Left cardiac atrium (tissue), 4 donors: ENCODE data around the gene TSPEAR. TPM values are rescaled to one million over a fixed set of nuclear protein-coding genes. Genes with fewer than 3 reads are reported as not detected.
"Not testable (repeated sequence)": the region's sequence is repeated elsewhere in the genome, so short reads cannot be mapped to it uniquely, and the experiment has no call there.

Source experiments
- ATAC-seq, 2 donors: fragments of 200-7000 bp; cut with Tn5 transposase; one replicate each; pipeline ENCODE4 v1.9.1; 2020; ENCODE audit warnings: mild to moderate bottlenecking in 2 of 2, moderate library complexity in 2 of 2
- DNase-seq: peaks from one replicate; pipeline ENCODE4 v3.0.0-alpha.2; 2020
- intact Hi-C, 2 donors: fragments of 100-400 bp; cut with DNase I; formaldehyde crosslinking; loops; one replicate each; pipeline versions ENCODE4 v1.14.1 to v1.15.1; 2022 to 2023
- total RNA-seq, 2 donors: library from RNA; stranded (reverse); fragmentation: NEBNext Ultra II Directional; extraction: Animal tissue kit (Norgen Biotek cat#: 25700); gene quantifications; one replicate each; pipeline ENCODE4 v1.2.1, GENCODE V29; 2021
- donor health status: DM: no; HTN: yes; CAD: no.
- donor health status: DM: no; HTN: yes; CAD: no; lungs with severe emphysema.
- donor health status: DM: yes; HTN: yes; CAD: no.
- donor health status: Dilated cardiomyopathy.

The TSPEAR gene
- total RNA-seq, 2 donors from 2014 or later: 0.39 to 1.6 TPM

- intact Hi-C loops: no loop called here
- ATAC-seq (peak; percentile 89 to 98), DNase-seq (peak; percentile 61)
Observed at GRCh38 chr21:44666401-44667320, 44.7 kb downstream of the TSPEAR start, which contains the start of gene KRTAP12-2. Gene KRTAP12-2, minus strand, starts transcription at chr21:44666927. Its CDS starts 41 bp downstream, at chr21:44666886.

DNA sequence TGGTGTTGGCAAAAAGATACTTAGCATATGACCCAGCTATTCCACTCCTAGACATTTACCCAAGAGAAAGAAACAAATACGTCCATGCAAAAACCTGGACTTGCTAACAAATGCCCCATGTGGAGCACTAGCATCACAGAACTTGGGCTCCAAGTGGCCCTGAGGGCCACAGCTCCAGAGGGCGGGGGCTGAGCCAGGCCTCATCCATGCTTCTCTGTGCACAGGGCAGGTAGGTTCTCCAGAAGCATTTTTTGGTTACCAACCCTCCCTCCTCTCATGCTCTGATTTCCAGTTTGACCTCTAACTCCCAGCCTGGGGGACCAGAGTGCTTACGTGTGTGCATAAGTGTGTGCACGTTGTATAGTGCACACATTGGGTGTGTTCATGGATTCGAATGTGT, 46.7 kb downstream of the TSPEAR start:
- no peak for DNase-seq
- intact Hi-C loops: no loop called here
- ATAC-seq: no peak

DNA sequence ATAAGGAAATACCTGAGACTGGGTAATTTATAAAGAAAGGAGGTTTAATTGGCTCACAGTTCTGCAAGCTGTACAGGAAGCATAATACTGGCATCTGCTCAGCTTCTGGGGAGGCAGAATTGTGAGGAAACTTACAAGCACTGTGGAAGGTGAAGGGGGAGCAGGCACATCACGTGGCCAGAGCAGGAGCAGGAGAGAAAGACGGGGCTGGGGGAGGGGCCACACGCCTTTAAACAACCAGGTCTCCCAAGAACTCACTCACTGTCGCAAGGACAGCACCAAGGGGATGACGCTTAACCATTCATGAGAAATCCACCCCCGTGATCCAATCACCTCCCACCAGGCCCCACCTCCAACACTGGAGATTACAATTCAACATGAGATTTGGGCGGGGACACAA, 49.8 kb downstream of the TSPEAR start:
- DNase-seq, intact Hi-C loops, ATAC-seq: not testable (repeated sequence)

GRCh38 chr21:44658913-44659595, 52.3 kb downstream of the TSPEAR start:
- DNase-seq: no peak
- intact Hi-C loops: no loop called here
- no peak for ATAC-seq

GRCh38 chr21:44658541-44658910, 52.8 kb downstream of the TSPEAR start:
- no peak for ATAC-seq
- no peak for DNase-seq
- intact Hi-C loops: no loop called here

DNA sequence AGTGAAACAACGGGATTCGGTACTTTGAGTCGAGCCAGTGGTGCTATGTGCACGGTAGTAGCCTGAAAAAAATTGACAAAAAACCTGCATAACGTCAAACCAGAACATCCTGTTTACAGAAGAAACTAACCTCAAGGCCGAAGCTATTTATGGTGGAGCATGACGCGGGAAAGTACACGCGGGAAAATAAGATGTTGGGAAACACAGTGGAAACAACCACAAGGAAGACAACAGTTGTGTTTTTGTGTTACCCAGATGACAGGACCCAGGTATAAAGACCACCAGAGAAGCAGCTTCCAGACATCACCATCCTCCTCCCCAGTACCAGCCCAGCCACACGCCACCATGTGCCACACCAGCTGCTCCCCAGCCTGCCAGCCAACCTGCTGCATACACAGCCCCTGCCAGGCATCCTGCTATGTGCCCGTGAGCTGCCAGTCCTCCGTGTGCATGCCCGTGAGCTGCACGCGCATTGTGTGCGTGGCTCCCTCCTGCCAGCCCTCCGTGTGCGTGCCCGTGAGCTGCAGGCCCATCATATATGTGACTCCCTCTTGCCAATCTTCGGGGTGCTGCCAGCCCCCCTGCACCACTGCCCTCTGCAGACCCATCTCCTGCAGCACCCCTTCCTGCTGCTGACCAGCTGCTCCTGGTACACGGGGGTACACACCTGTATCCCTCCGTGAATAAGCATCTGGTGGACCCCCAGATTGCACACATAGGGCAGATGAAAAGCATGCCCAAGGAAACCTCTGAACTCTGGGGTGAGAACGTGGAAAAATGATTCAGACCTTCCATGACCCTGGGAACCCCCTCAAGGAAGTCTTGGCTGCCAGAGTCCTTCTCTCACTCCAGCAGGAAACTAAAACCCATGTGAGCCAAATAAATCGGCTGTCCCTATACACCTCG, 53.5 kb downstream of the TSPEAR start, which contains the start of gene KRTAP12-3:
TSS of gene KRTAP12-3 (plus strand) at position 298 of the 906 bp plus-strand sequence. CDS start at position 346, 48 bp downstream.
- intact Hi-C loops: no loop called here
- ATAC-seq (peak in 1 of 2 donors; percentile 58), DNase-seq (no peak)

DNA sequence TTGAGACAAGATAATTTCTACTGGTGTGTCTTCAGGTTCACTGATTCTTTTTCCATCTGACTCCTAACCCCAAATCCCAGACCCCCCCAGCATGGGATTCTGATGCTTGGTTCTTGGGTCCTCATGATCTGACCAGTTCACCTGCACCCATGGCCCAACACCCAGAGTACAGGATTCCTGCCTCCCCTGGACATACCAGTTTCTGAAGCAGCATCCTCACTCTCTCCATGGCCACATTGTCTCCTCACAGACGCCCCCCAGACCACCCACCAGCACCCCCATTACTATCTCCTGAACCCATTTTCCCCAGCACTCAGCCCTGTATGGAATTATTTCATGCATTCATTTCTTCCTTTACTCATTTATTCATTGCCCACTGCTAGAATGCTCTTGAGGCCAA, 54.5 kb downstream of the TSPEAR start:
- DNase-seq: no peak
- intact Hi-C loops: no loop called here
- ATAC-seq: no peak

GRCh38 chr21:44654576-44655175, 56.7 kb downstream of the TSPEAR start, which contains the start of gene KRTAP12-4:
Gene KRTAP12-4, minus strand, starts transcription at chr21:44654659. Its CDS starts 45 bp downstream, at chr21:44654614.
- DNase-seq (no peak), ATAC-seq (no peak)
- intact Hi-C loops: no loop called here

GRCh38 chr21:44653656-44654575, 57.5 kb downstream of the TSPEAR start:
- peak in 1 of 2 donors; percentile 34 for ATAC-seq
- intact Hi-C loops: no loop called here
- no peak for DNase-seq

- no peak for ATAC-seq
- intact Hi-C loops: no loop called here
Observed at GRCh38 chr21:44653123-44653522, 58.2 kb downstream of the TSPEAR start.

GRCh38 chr21:44650973-44651675, 60.2 kb downstream of the TSPEAR start:
- DNase-seq (no peak), ATAC-seq (no peak)
- intact Hi-C loops: no loop called here

More at GRCh38 chr21:44653123-44653522, 58.2 kb downstream of the TSPEAR start:
- DNase-seq: no peak

DNA sequence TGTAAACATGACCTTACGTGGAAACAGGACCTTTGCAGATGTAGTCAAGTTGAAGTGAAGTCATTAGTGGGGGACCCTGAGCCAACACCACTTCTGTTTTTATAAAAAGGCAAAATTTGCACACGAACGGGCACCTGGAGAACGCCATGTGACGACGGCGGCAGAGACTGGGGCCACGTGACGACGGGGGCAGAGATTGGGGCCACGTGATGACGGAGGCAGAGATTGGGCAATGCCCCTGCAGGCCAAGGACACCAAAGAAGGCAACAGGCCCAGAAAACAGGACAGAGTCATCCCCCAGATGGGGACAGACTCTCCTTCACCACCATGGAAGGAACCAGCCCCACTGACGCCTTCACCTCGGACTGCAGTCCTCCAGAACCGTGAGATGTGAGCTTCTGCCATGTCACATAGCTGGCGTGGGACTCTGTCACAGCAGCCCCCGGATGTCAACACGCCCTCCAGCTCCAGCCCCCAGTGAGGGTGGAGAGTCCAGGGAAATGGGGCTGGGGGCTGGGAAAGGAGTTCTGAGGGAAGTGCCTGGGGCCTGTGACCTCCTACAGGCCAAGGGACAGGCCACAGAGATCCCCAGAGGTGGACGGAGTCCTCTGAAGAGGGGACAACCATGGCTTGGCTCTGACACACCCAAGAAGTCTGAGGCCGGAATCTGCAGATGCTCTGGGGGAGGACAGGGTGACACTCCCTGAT, 61.0 kb downstream of the TSPEAR start:
- DNase-seq (no peak), ATAC-seq (no peak)
- intact Hi-C loops: no loop called here

DNA sequence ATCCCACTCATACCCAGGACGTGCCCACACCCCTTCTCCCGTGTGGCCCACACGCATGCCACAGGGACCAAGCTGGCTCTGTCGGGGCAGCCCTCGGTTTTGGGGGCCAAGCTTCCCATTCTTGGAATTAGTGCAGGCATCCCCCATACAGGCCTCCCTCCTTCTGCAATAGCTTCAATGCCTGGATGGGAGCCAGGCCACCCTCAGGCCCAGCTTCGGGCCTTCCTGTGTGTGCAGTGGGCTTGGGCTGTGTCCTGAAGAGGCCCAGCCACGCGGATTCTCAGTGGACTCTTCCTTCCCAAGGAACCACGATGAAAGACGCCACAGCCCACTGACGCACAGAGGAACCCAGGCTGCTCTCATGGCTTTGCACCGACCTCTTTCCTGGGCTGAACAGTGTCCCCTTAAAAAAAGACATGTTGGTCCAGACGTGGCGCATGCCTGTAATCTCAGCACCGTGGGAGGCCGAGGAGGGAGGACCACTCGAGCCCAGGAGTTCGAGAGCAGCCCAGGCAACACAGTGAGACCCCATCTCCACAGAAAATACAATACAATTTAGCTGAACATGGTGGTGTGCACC, 61.8 kb downstream of the TSPEAR start:
- intact Hi-C loops: no loop called here
- ATAC-seq: no peak
- DNase-seq: no peak

DNA sequence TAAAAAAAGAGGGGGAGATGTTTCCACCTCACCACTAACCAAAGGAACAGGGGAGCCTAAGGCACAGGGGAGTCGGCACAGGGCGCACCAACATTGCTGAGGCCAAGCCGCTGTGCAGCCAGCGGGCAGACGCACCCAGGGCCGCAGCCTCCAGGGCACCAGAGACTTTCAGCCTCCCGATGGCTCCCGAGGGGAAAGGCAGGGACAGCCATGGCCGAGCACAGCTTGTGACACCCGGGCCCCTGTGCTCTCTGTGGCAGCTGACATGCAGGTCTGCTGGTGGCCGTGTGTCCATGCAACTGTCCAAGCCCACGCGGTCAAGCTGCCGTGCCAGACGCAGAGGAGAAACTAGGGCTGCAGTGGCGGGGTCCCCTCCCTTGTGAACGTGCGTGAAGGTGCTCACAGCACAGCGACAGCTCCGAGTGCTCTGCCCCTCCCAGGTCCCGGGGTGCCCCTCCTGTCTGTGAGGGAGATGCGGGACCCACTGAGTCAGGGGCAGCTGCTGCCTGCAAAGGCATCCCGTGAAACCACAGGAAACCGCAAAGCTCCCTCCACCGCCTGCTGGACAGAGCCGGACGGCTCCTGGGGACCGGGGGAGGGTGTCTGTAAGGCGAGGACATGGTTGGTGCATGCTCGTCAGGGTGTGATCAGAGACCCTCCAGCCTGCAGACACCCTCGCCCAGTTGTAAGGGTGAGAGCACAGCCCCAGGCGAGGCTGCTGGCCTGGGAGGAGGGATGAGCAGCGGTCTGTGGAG, 62.6 kb downstream of the TSPEAR start:
- intact Hi-C loops: no loop called here
- DNase-seq (no peak), ATAC-seq (no peak)

- DNase-seq (no peak), ATAC-seq (no peak)
- intact Hi-C loops: no loop called here
Observed at GRCh38 chr21:44647222-44647552, 64.2 kb downstream of the TSPEAR start.
